ENCODE results near the gene ZCCHC3.

The ZCCHC3 gene

GRCh38 chr20:288956-289692, 8.2 kb upstream of the ZCCHC3 start:
- no peak for TF ChIP-seq TAF1 (IDR thresholded peaks at IDR 0.05; ENCODE audit: borderline replicate concordance, low read depth, low read length)
- TF ChIP-seq POLR2AphosphoS5 (IDR thresholded peaks at IDR 0.05; ENCODE audit: low read depth, low read length) = no peak
- no peak for TF ChIP-seq POLR2A (IDR thresholded peaks at IDR 0.05; ENCODE audit: low read depth, low read length)
- DNase-seq (ENCODE audit: insufficient read length) = no peak
- no peak for FAIRE-seq

DNA sequence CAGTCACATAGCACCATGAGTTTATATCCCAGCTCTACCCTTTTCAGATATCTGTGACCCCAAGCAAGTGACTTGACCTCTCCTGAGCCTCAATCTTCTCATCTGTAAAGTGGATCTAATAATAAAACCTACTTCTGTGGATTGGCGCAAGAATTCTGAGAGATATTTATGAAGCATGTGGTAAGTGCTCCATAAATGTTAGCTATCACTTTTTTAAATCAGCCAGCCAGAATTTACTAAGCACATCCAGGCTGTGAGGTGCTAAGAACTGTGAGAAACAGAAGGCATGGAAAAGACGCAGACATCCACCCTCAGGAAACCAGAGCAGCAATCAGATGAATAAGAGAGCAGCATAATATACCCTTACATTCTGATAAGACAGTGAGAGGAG, 7.7 kb upstream of the ZCCHC3 start:
- no peak for DNase-seq (ENCODE audit: insufficient read length)
- no peak for FAIRE-seq
- TF ChIP-seq POLR2A (IDR thresholded peaks at IDR 0.05; ENCODE audit: low read depth, low read length) = no peak
- no peak for TF ChIP-seq POLR2AphosphoS5 (IDR thresholded peaks at IDR 0.05; ENCODE audit: low read depth, low read length)
- no peak for TF ChIP-seq TAF1 (IDR thresholded peaks at IDR 0.05; ENCODE audit: borderline replicate concordance, low read depth, low read length)

GRCh38 chr20:290084-290831, 7.1 kb upstream of the ZCCHC3 start, which contains the start of gene C20orf96:
Gene C20orf96, minus strand, starts transcription at chr20:290750. Its CDS starts 140 bp downstream, at chr20:290610.
- TF ChIP-seq POLR2AphosphoS5 (IDR thresholded peaks at IDR 0.05; ENCODE audit: low read depth, low read length) (no peak), POLR2A (IDR thresholded peaks at IDR 0.05; ENCODE audit: low read depth, low read length) (no peak), TAF1 (IDR thresholded peaks at IDR 0.05; ENCODE audit: borderline replicate concordance, low read depth, low read length) (no peak)
- DNase-seq (ENCODE audit: insufficient read length) (peak; percentile 90), FAIRE-seq (peak; percentile 98)

DNA sequence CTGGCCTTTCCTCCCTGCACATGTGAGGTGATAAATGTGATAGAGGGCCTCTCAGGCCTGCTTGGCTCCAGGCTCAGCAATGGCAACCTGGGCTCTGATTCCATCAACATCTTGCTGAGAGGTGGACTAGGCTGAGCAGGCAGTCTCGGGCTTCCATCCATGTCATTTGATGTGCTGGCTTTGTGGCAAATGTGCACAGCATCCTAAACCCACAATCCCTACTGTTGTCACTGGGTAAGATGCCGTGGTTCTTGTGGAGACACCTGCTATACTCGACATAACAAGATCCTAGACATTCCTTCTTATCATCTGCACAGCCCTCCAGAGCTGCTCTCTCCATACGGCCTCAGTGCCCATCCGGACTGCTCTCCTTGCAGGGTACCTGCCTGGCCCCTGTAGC, 2.8 kb upstream of the ZCCHC3 start:
- no peak for DNase-seq (ENCODE audit: insufficient read length)
- TF ChIP-seq POLR2AphosphoS5 (IDR thresholded peaks at IDR 0.05; ENCODE audit: low read depth, low read length) (no peak), TAF1 (IDR thresholded peaks at IDR 0.05; ENCODE audit: borderline replicate concordance, low read depth, low read length) (no peak), POLR2A (IDR thresholded peaks at IDR 0.05; ENCODE audit: low read depth, low read length) (no peak)
- no peak for FAIRE-seq

DNA sequence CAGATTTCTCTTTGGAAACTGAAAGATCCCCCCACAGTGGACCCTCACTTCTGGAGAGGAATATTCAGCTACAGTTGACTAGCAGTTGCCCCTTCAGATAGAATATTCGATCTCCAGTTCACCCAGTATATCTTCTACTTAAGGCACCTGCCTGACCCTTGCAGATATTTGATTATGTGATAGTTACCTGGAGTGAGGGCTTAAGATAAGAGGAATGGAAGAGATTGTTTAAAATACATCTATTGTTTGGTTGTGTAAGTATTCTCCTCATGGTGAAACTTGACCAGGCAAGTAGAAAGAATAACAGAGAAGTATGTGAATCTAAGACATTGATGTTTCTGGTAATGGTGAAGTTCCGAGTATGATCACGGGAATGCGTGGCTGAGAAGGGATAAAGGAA, 1.6 kb upstream of the ZCCHC3 start:
- no peak for FAIRE-seq
- no peak for TF ChIP-seq POLR2A (IDR thresholded peaks at IDR 0.05; ENCODE audit: low read depth, low read length)
- TF ChIP-seq POLR2AphosphoS5 (IDR thresholded peaks at IDR 0.05; ENCODE audit: low read depth, low read length) = no peak
- TF ChIP-seq TAF1 (IDR thresholded peaks at IDR 0.05; ENCODE audit: borderline replicate concordance, low read depth, low read length) = no peak

DNA sequence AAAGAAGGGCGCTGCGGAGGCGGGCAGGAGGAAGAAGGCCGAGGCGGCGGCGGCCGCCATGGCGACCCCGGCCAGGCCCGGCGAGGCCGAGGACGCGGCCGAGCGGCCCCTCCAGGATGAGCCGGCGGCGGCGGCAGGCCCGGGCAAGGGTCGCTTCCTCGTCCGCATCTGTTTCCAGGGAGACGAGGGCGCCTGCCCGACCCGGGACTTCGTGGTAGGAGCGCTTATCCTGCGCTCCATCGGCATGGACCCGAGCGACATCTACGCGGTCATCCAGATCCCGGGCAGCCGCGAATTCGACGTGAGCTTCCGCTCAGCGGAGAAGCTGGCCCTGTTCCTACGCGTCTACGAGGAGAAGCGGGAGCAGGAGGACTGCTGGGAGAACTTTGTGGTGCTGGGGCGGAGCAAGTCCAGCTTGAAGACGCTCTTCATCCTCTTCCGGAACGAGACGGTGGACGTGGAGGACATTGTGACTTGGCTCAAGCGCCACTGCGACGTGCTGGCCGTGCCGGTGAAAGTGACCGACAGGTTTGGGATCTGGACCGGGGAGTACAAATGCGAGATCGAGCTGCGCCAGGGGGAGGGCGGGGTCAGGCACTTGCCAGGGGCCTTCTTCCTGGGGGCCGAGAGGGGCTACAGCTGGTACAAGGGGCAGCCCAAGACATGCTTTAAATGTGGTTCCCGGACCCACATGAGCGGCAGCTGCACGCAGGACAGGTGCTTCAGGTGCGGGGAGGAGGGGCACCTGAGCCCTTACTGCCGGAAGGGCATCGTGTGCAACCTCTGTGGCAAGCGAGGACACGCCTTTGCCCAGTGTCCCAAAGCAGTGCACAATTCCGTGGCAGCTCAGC, 780 bp downstream of the ZCCHC3 start:
- DNase-seq (ENCODE audit: insufficient read length) = no peak
- TF ChIP-seq POLR2AphosphoS5 (IDR thresholded peaks at IDR 0.05; ENCODE audit: low read depth, low read length) = peak; percentile 61
- 0 out of 2 replicates have a peak, but pooled peaks have one; percentile 50 for TF ChIP-seq TAF1 (IDR thresholded peaks at IDR 0.05; ENCODE audit: borderline replicate concordance, low read depth, low read length)
- TF ChIP-seq POLR2A (IDR thresholded peaks at IDR 0.05; ENCODE audit: low read depth, low read length) = peak; percentile 61

More for the DNA sequence above, 1.6 kb upstream of the ZCCHC3 start:
- no peak for DNase-seq (ENCODE audit: insufficient read length)

GRCh38 chr20:298776-299391, 1.5 kb downstream of the ZCCHC3 start:
- no peak for FAIRE-seq
- no peak for TF ChIP-seq TAF1 (IDR thresholded peaks at IDR 0.05; ENCODE audit: borderline replicate concordance, low read depth, low read length)
- TF ChIP-seq POLR2A (IDR thresholded peaks at IDR 0.05; ENCODE audit: low read depth, low read length) = no peak
- TF ChIP-seq POLR2AphosphoS5 (IDR thresholded peaks at IDR 0.05; ENCODE audit: low read depth, low read length) = no peak
- DNase-seq (ENCODE audit: insufficient read length) = no peak

More for the DNA sequence above, 780 bp downstream of the ZCCHC3 start:
- peak; percentile 89 for FAIRE-seq

GRCh38 chr20:300345-300990, 3.1 kb downstream of the ZCCHC3 start:
- TF ChIP-seq POLR2A (IDR thresholded peaks at IDR 0.05; ENCODE audit: low read depth, low read length) (0 out of 2 replicates have a peak, but pooled peaks have one; percentile 11), POLR2AphosphoS5 (IDR thresholded peaks at IDR 0.05; ENCODE audit: low read depth, low read length) (no peak), TAF1 (IDR thresholded peaks at IDR 0.05; ENCODE audit: borderline replicate concordance, low read depth, low read length) (no peak)
- no peak for FAIRE-seq

DNA sequence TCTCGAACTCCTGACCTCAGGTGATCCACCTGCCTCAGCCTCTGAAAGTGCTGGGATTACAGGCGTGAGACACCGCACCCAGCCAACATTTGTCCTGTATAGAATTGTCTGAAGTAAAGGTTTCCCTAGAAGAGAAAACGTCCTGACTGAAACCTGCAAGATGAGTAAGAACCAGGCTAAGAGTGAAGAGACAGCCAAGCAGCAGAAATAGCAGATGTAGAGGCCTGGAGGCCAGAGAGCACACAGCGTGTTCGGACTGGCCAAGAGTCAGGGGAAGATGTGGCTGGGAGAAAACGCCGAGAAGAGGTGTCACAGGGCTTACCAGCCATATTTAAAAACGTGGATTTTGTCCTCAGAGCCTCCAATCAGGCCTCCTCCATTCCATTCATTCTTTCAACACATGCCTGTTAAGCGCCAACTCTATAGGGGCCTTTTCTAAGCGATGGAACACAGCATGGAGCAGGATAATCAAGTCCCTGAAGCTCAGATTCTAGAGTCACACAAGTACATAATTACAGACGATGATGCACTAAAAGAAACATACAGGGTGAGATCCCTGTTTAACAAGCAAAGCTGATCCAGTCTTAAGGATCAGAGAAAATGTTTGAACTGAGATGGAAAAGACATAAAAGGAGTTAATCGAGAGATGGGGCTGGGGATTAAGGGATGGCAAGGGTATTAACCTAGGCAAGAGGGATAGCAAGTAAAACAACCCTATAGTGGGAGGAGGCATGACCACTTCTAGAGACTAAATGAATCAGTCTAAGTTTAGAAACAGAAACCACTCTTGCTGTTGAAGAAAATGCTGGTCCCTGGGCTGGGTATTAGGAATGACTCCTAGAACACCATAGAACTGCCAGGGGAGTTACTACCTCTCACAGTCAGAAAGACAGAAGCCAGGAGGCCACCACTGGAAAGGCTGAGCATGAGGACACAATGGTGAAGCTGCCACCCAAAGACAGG, 4.8 kb downstream of the ZCCHC3 start:
- DNase-seq (ENCODE audit: insufficient read length) (no peak), FAIRE-seq (no peak)
- TF ChIP-seq POLR2A (IDR thresholded peaks at IDR 0.05; ENCODE audit: low read depth, low read length) = no peak
- TF ChIP-seq TAF1 (IDR thresholded peaks at IDR 0.05; ENCODE audit: borderline replicate concordance, low read depth, low read length) = no peak
- TF ChIP-seq POLR2AphosphoS5 (IDR thresholded peaks at IDR 0.05; ENCODE audit: low read depth, low read length) = no peak

More at GRCh38 chr20:300345-300990, 3.1 kb downstream of the ZCCHC3 start:
- DNase-seq (ENCODE audit: insufficient read length) = no peak
